Trophoblast cell (in vitro differentiated cells and primary cell): ENCODE data around the gene TPX2.

ENCODE experiments used
- DNase-seq, 2 donors: peaks; one replicate each; pipeline ENCODE4 v3.0.0-alpha.2; 2016
- H2AFZ ChIP-seq: 2 replicates; pipeline ENCODE4 v1.6.1; 2013; ENCODE audit warnings: low read length, moderate library complexity, mild to moderate bottlenecking; ENCODE audit not compliant: insufficient read depth, poor library complexity
- H2AK5ac ChIP-seq: 2 replicates; pipeline ENCODE4 v1.6.1; 2013; ENCODE audit warnings: mild to moderate bottlenecking, low read length
- H2BK120ac ChIP-seq: 2 replicates; pipeline ENCODE4 v1.6.1; 2013; ENCODE audit warnings: low read length, mild to moderate bottlenecking, moderate library complexity; ENCODE audit not compliant: insufficient read depth, poor library complexity
- H2BK12ac ChIP-seq: 2 replicates; pipeline ENCODE4 v1.6.1; 2013; ENCODE audit warnings: mild to moderate bottlenecking, low read length, moderate library complexity
- H2BK5ac ChIP-seq: 2 replicates; pipeline ENCODE4 v1.6.1; 2013; ENCODE audit warnings: low read length, low read depth, moderate library complexity, mild to moderate bottlenecking; ENCODE audit not compliant: poor library complexity
- H3K14ac ChIP-seq: 2 replicates; pipeline ENCODE4 v1.6.1; 2013; ENCODE audit warnings: mild to moderate bottlenecking, low read length
- H3K18ac ChIP-seq: 2 replicates; pipeline ENCODE4 v1.6.1; 2013; ENCODE audit warnings: mild to moderate bottlenecking, low read length
- H3K23ac ChIP-seq: 2 replicates; pipeline ENCODE4 v1.6.1; 2013; ENCODE audit warnings: low read length
- H3K27ac ChIP-seq: 2 replicates; pipeline ENCODE4 v1.5.1; 2013; ENCODE audit warnings: low read depth, mild to moderate bottlenecking, inconsistent platforms, low read length, moderate library complexity
- H3K27me3 ChIP-seq: 2 replicates; pipeline ENCODE4 v1.6.1; 2013; ENCODE audit warnings: inconsistent platforms, mild to moderate bottlenecking, low read length, moderate library complexity; ENCODE audit not compliant: insufficient read depth
- H3K36me3 ChIP-seq, 2 experiments: 1 replicate in 1 of 2; 2 replicates in 1 of 2; pipeline ENCODE4 v1.6.1; 2013; ENCODE audit warnings: low read length in 2 of 2, mild to moderate bottlenecking in 2 of 2, moderate library complexity in 1 of 2; ENCODE audit not compliant: insufficient read depth in 2 of 2, control insufficient read depth in 1 of 2
- H3K4ac ChIP-seq: 2 replicates; pipeline ENCODE4 v1.6.1; 2013; ENCODE audit warnings: low read depth, mild to moderate bottlenecking, low read length, moderate library complexity
- H3K4me1 ChIP-seq, 2 experiments: 1 replicate in 1 of 2; 2 replicates in 1 of 2; pipeline ENCODE4 v1.6.1; 2013; ENCODE audit warnings: low read length in 2 of 2, mild to moderate bottlenecking in 2 of 2, moderate library complexity in 1 of 2; ENCODE audit not compliant: insufficient read depth in 2 of 2, control insufficient read depth in 1 of 2
- H3K4me2 ChIP-seq: 2 replicates; pipeline ENCODE4 v1.6.1; 2013; ENCODE audit warnings: inconsistent platforms, mild to moderate bottlenecking, low read length, moderate library complexity
- H3K4me3 ChIP-seq: 2 replicates; pipeline ENCODE4 v1.5.1; 2013; ENCODE audit warnings: mild to moderate bottlenecking, low read depth, low read length, inconsistent platforms
- H3K79me1 ChIP-seq: one replicate; pipeline ENCODE4 v1.6.1; 2013; ENCODE audit warnings: low read length
- H3K79me2 ChIP-seq: 2 replicates; pipeline ENCODE4 v1.6.1; 2013; ENCODE audit warnings: low read length, mild to moderate bottlenecking; ENCODE audit not compliant: control insufficient read depth, insufficient read depth, poor library complexity
- H3K9ac ChIP-seq: 2 replicates; pipeline ENCODE4 v1.6.1; 2013; ENCODE audit warnings: mild to moderate bottlenecking, low read length
- H3K9me3 ChIP-seq: 2 replicates; pipeline ENCODE4 v1.6.1; 2013; ENCODE audit warnings: low read depth, mild to moderate bottlenecking, control low read depth, inconsistent platforms, low read length; ENCODE audit not compliant: insufficient read depth
- H4K12ac ChIP-seq: 2 replicates; pipeline ENCODE4 v1.6.1; 2013; ENCODE audit warnings: low read depth, mild to moderate bottlenecking, low read length, moderate library complexity
- H4K8ac ChIP-seq: 2 replicates; pipeline ENCODE4 v1.6.1; 2013; ENCODE audit warnings: low read depth, mild to moderate bottlenecking, low read length, moderate library complexity
- H4K91ac ChIP-seq: one replicate; pipeline ENCODE4 v1.6.1; 2013; ENCODE audit warnings: low read depth, mild to moderate bottlenecking, low read length, moderate library complexity
- WGBS: extraction: QIAGEN DNeasy Blood & Tissue Kit; methylation state at CpG from one replicate; pipeline ENCODE4 v1.1.7; 2013; ENCODE audit warnings: missing lambda C conversion rate; ENCODE audit not compliant: insufficient read length, insufficient coverage; ENCODE audit errors: extremely low coverage; 5-methylcytosine and 5-hydroxymethylcytosine counted together

Gene TPX2

GRCh38 chr20:31707258-31707615 lies 31.9 kb upstream of the TPX2 start:
- H3K4me1 ChIP-seq, result peaks cover 11 to 12% of the 10 kb centered on the region in 2 experiments
- H3K14ac ChIP-seq, result no peak overlapping the region
- no peaks in the 10 kb centered on the region for H3K9me3 ChIP-seq
- no peak overlapping the region for H3K18ac ChIP-seq
- DNase-seq, result no peak
- H3K4ac ChIP-seq, result no peak overlapping the region
- H2BK12ac ChIP-seq, result no peak overlapping the region
- H2AFZ ChIP-seq, result no peak overlapping the region
- no peak overlapping the region for H3K9ac ChIP-seq
- H4K12ac ChIP-seq, result no peak overlapping the region
- no peak overlapping the region for H3K4me3 ChIP-seq
- peaks cover 2% of the 10 kb centered on the region for H3K79me2 ChIP-seq
- H3K4me2 ChIP-seq, result no peak overlapping the region
- no CpG with 5 or more reads among the region's 5 CpGs for WGBS
- H2BK5ac ChIP-seq, result no peak overlapping the region
- H3K27ac ChIP-seq, result no peak overlapping the region
- no peak overlapping the region for H4K8ac ChIP-seq
- H3K79me1 ChIP-seq, result peaks cover 15% of the 10 kb centered on the region
- H2AK5ac ChIP-seq, result no peak overlapping the region
- no peak overlapping the region for H3K23ac ChIP-seq
- no peak overlapping the region for H2BK120ac ChIP-seq
- H3K27me3 ChIP-seq, result no peaks in the 10 kb centered on the region
- peaks cover 2 to 10% of the 10 kb centered on the region in 2 experiments for H3K36me3 ChIP-seq
- no peak overlapping the region for H4K91ac ChIP-seq

- Histone ChIP-seq H3K23ac (no peak overlapping the region), H3K4ac (peak overlapping the region; percentile 37), H3K4me3 (no peak overlapping the region), H2AFZ (peak overlapping the region; percentile 6), H3K14ac (no peak overlapping the region), H3K9me3 (no peaks in the 10 kb centered on the region), H3K4me1 (peaks cover 19 to 20% of the 10 kb centered on the region in 2 experiments), H3K18ac (no peak overlapping the region), H3K9ac (no peak overlapping the region), H3K27me3 (no peaks in the 10 kb centered on the region), H2BK5ac (no peak overlapping the region), H3K4me2 (no peak overlapping the region), H3K36me3 (peaks cover 2 to 10% of the 10 kb centered on the region in 2 experiments), H4K91ac (no peak overlapping the region), H3K79me1 (peaks cover 23% of the 10 kb centered on the region), H2AK5ac (peak overlapping the region; percentile 29), H3K27ac (no peak overlapping the region), H2BK12ac (no peak overlapping the region), H3K79me2 (peaks cover 5% of the 10 kb centered on the region), H4K8ac (no peak overlapping the region), H4K12ac (no peak overlapping the region), H2BK120ac (peak overlapping the region; percentile 8)
- no CpG with 5 or more reads among the region's 2 CpGs for WGBS
- DNase-seq, result no peak
Measured at GRCh38 chr20:31707994-31708735, 30.9 kb upstream of the TPX2 start.

GRCh38 chr20:31708736-31709534 lies 30.2 kb upstream of the TPX2 start:
- WGBS, result no CpG with 5 or more reads among the region's 11 CpGs
- Histone ChIP-seq H3K9me3 (no peaks in the 10 kb centered on the region), H2BK120ac (no peak overlapping the region), H3K23ac (no peak overlapping the region), H3K4me3 (no peak overlapping the region), H3K27ac (no peak overlapping the region), H3K4me2 (no peak overlapping the region), H4K12ac (no peak overlapping the region), H3K36me3 (peaks cover 2 to 10% of the 10 kb centered on the region in 2 experiments), H2AK5ac (no peak overlapping the region), H3K4me1 (peaks cover 22 to 26% of the 10 kb centered on the region in 2 experiments), H3K9ac (no peak overlapping the region), H3K14ac (no peak overlapping the region), H3K4ac (no peak overlapping the region), H2BK5ac (no peak overlapping the region), H2BK12ac (no peak overlapping the region), H4K91ac (no peak overlapping the region), H2AFZ (peak overlapping the region; percentile 6), H3K79me1 (peaks cover 26% of the 10 kb centered on the region), H4K8ac (no peak overlapping the region), H3K27me3 (no peaks in the 10 kb centered on the region), H3K18ac (no peak overlapping the region), H3K79me2 (peaks cover 5% of the 10 kb centered on the region)
- DNase-seq, result no peak

GRCh38 chr20:31709939-31710338 lies 29.2 kb upstream of the TPX2 start:
- H4K8ac ChIP-seq, result no peak overlapping the region
- peaks cover 16 to 19% of the 10 kb centered on the region in 2 experiments for H3K4me1 ChIP-seq
- H2AK5ac ChIP-seq, result no peak overlapping the region
- H3K14ac ChIP-seq, result no peak overlapping the region
- H3K23ac ChIP-seq, result no peak overlapping the region
- no peak overlapping the region for H3K4me2 ChIP-seq
- peaks cover 22% of the 10 kb centered on the region for H3K79me1 ChIP-seq
- H3K79me2 ChIP-seq, result peaks cover 6% of the 10 kb centered on the region
- H3K9me3 ChIP-seq, result no peaks in the 10 kb centered on the region
- H3K27me3 ChIP-seq, result no peaks in the 10 kb centered on the region
- no peak overlapping the region for H2BK120ac ChIP-seq
- H4K91ac ChIP-seq, result no peak overlapping the region
- WGBS, result no CpG with 5 or more reads among the region's 5 CpGs
- H3K4ac ChIP-seq, result no peak overlapping the region
- H3K4me3 ChIP-seq, result no peak overlapping the region
- no peak overlapping the region for H2AFZ ChIP-seq
- no peak overlapping the region for H2BK12ac ChIP-seq
- H3K18ac ChIP-seq, result no peak overlapping the region
- DNase-seq, result no peak
- peaks cover 2 to 12% of the 10 kb centered on the region in 2 experiments for H3K36me3 ChIP-seq
- no peak overlapping the region for H4K12ac ChIP-seq
- no peak overlapping the region for H2BK5ac ChIP-seq
- no peak overlapping the region for H3K27ac ChIP-seq
- H3K9ac ChIP-seq, result no peak overlapping the region
